ENCODE results near the gene PKNOX2. TPM values are rescaled to one million over a fixed set of nuclear protein-coding genes. Genes with fewer than 3 reads are reported as not detected.

PKNOX2 gene
- total RNA-seq, 1 donor from 2014 or later: 41.8 TPM

DNA sequence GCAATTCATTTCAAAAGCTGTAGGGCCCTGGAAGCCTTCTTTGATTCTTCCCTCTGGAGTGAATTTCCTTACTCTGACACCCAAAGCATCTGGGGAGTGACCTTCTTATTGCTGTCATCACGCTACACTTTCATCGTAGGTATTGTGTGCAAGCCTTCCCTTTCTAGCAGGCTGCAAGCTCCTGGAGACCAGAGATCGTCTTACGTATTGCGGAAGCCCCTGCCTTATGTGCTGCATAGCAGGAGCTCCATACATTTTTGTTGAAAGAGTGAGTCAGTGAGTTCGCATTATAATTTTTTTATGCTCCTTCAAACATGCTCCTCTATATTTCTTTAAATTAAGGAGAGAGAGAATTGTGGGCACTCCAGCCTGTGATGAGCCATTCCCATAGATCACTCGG is 32.0 kb upstream of the PKNOX2 start:
- Mint-ChIP-seq H3K27ac (ENCODE audit: unreplicated experiment) (no peak overlapping the region), H3K36me3 (ENCODE audit: low read depth, unreplicated experiment) (no peaks in the 10 kb centered on the region), H3K4me1 (ENCODE audit: unreplicated experiment) (no peaks in the 10 kb centered on the region), H3K27me3 (ENCODE audit: unreplicated experiment) (no peaks in the 10 kb centered on the region), H3K4me3 (ENCODE audit: unreplicated experiment) (no peak overlapping the region), H3K9me3 (ENCODE audit: unreplicated experiment) (no peaks in the 10 kb centered on the region)
- DNase-seq (ENCODE audit: low spot score): no peak
- TF ChIP-seq, protein P1, sequence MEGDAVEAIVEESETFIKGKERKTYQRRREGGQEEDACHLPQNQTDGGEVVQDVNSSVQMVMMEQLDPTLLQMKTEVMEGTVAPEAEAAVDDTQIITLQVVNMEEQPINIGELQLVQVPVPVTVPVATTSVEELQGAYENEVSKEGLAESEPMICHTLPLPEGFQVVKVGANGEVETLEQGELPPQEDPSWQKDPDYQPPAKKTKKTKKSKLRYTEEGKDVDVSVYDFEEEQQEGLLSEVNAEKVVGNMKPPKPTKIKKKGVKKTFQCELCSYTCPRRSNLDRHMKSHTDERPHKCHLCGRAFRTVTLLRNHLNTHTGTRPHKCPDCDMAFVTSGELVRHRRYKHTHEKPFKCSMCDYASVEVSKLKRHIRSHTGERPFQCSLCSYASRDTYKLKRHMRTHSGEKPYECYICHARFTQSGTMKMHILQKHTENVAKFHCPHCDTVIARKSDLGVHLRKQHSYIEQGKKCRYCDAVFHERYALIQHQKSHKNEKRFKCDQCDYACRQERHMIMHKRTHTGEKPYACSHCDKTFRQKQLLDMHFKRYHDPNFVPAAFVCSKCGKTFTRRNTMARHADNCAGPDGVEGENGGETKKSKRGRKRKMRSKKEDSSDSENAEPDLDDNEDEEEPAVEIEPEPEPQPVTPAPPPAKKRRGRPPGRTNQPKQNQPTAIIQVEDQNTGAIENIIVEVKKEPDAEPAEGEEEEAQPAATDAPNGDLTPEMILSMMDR (IDR thresholded peaks at IDR 0.05; ENCODE audit: unreplicated experiment): no peak

GRCh38 chr11:125136001-125136400 is 28.6 kb upstream of the PKNOX2 start:
- Mint-ChIP-seq H3K27me3 (ENCODE audit: unreplicated experiment) (no peaks in the 10 kb centered on the region), H3K4me1 (ENCODE audit: unreplicated experiment) (peaks cover 27% of the 10 kb centered on the region), H3K4me3 (ENCODE audit: unreplicated experiment) (no peak overlapping the region), H3K36me3 (ENCODE audit: low read depth, unreplicated experiment) (no peaks in the 10 kb centered on the region), H3K9me3 (ENCODE audit: unreplicated experiment) (no peaks in the 10 kb centered on the region), H3K27ac (ENCODE audit: unreplicated experiment) (no peak overlapping the region)
- TF ChIP-seq, protein P1 (IDR thresholded peaks at IDR 0.05; ENCODE audit: unreplicated experiment): no peak
- DNase-seq (ENCODE audit: low spot score): no peak

- no peaks in the 10 kb centered on the region for H3K36me3 Mint-ChIP-seq (ENCODE audit: low read depth, unreplicated experiment)
- TF ChIP-seq, protein P1 (IDR thresholded peaks at IDR 0.05; ENCODE audit: unreplicated experiment): no peak
- H3K27ac Mint-ChIP-seq (ENCODE audit: unreplicated experiment): no peak overlapping the region
- H3K4me1 Mint-ChIP-seq (ENCODE audit: unreplicated experiment): peaks cover 34% of the 10 kb centered on the region
- peaks cover 2% of the 10 kb centered on the region for H3K27me3 Mint-ChIP-seq (ENCODE audit: unreplicated experiment)
- DNase-seq (ENCODE audit: low spot score): no peak
- no peak overlapping the region for H3K4me3 Mint-ChIP-seq (ENCODE audit: unreplicated experiment)
- H3K9me3 Mint-ChIP-seq (ENCODE audit: unreplicated experiment): no peaks in the 10 kb centered on the region
Observed at GRCh38 chr11:125138966-125139365, 25.6 kb upstream of the PKNOX2 start.

- Mint-ChIP-seq H3K9me3 (ENCODE audit: unreplicated experiment) (no peaks in the 10 kb centered on the region), H3K27ac (ENCODE audit: unreplicated experiment) (peak overlapping the region; percentile 14), H3K4me1 (ENCODE audit: unreplicated experiment) (peaks cover 34% of the 10 kb centered on the region), H3K4me3 (ENCODE audit: unreplicated experiment) (no peak overlapping the region), H3K36me3 (ENCODE audit: low read depth, unreplicated experiment) (no peaks in the 10 kb centered on the region), H3K27me3 (ENCODE audit: unreplicated experiment) (peaks cover 2% of the 10 kb centered on the region)
- TF ChIP-seq, protein P1 (IDR thresholded peaks at IDR 0.05; ENCODE audit: unreplicated experiment): no peak
- DNase-seq (ENCODE audit: low spot score): no peak
Observed at GRCh38 chr11:125139778-125140177, 24.8 kb upstream of the PKNOX2 start.

- Mint-ChIP-seq H3K9me3 (ENCODE audit: unreplicated experiment) (no peaks in the 10 kb centered on the region), H3K27ac (ENCODE audit: unreplicated experiment) (peak overlapping the region; percentile 14), H3K4me3 (ENCODE audit: unreplicated experiment) (no peak overlapping the region), H3K36me3 (ENCODE audit: low read depth, unreplicated experiment) (no peaks in the 10 kb centered on the region), H3K27me3 (ENCODE audit: unreplicated experiment) (peaks cover 2% of the 10 kb centered on the region), H3K4me1 (ENCODE audit: unreplicated experiment) (peaks cover 34% of the 10 kb centered on the region)
- TF ChIP-seq, protein P1 (IDR thresholded peaks at IDR 0.05; ENCODE audit: unreplicated experiment): no peak
- DNase-seq (ENCODE audit: low spot score): peak; percentile 22
Observed at GRCh38 chr11:125140233-125140632, 24.3 kb upstream of the PKNOX2 start.

Data from endothelial cell (in vitro differentiated cells).